Lung (tissue), 12 donors: ENCODE data around the gene OBSCN. TPM values are rescaled to one million over a fixed set of nuclear protein-coding genes. Genes with fewer than 3 reads are reported as not detected.

Source experiments
- ATAC-seq: fragments of 200-7000 bp; cut with Tn5 transposase; one replicate; pipeline ENCODE4 v1.9.1; 2020; ENCODE audit warnings: moderate number of reproducible peaks; ENCODE audit not compliant: insufficient read depth, low FRiP score
- DNase-seq, 3 donors: peaks; one replicate each; pipeline ENCODE4 v3.0.0-alpha.2; 2013 to 2017
- H3K27ac ChIP-seq, 2 donors: one replicate each; pipeline ENCODE4 v1.5.1; 2013; ENCODE audit warnings: mild to moderate bottlenecking in 2 of 2, moderate library complexity in 2 of 2, control low read depth in 1 of 2, inconsistent platforms in 1 of 2, low read depth in 1 of 2, low read length in 1 of 2
- H3K27me3 ChIP-seq, 3 donors: one replicate each; pipeline ENCODE4 v1.5.1; 2013; ENCODE audit warnings: low read length in 2 of 3; ENCODE audit not compliant: control insufficient read depth in 3 of 3, insufficient read depth in 3 of 3
- H3K36me3 ChIP-seq, 4 donors: one replicate each; pipeline ENCODE4 v1.5.1; 2013; ENCODE audit warnings: low read length in 4 of 4, mild to moderate bottlenecking in 1 of 4, moderate library complexity in 1 of 4; ENCODE audit not compliant: control insufficient read depth in 4 of 4, insufficient read depth in 4 of 4
- H3K4me1 ChIP-seq, 5 donors: one replicate each; pipeline ENCODE4 v1.5.1; 2013; ENCODE audit warnings: low read length in 5 of 5, mild to moderate bottlenecking in 2 of 5, moderate library complexity in 1 of 5; ENCODE audit not compliant: control insufficient read depth in 5 of 5, insufficient read depth in 5 of 5
- H3K4me3 ChIP-seq: one replicate; pipeline ENCODE4 v1.5.1; 2013; ENCODE audit warnings: mild to moderate bottlenecking, control low read depth, moderate library complexity
- H3K9ac ChIP-seq, 2 donors: one replicate each; pipeline ENCODE4 v1.5.1; 2013; ENCODE audit warnings: low read length in 2 of 2, control low read depth in 1 of 2; ENCODE audit not compliant: insufficient read depth in 1 of 2
- H3K9me3 ChIP-seq, 4 donors: one replicate each; pipeline ENCODE4 v1.5.1; 2013; ENCODE audit warnings: low read length in 3 of 4, mild to moderate bottlenecking in 1 of 4, moderate library complexity in 1 of 4; ENCODE audit not compliant: control insufficient read depth in 4 of 4, insufficient read depth in 3 of 4
- WGBS, 2 donors: extraction: QIAGEN DNeasy Blood & Tissue Kit; methylation state at CpG; one replicate each; pipeline ENCODE4 v1.1.7; 2013; 5-methylcytosine and 5-hydroxymethylcytosine counted together
- polyA plus RNA-seq, 2 donors: library from polyadenylated mRNA; stranded (reverse); fragments of 200-250 nt; gene quantifications; one replicate each; pipeline ENCODE4 v1.2.1, GENCODE V29; 2013
- total RNA-seq, 2 donors: library from RNA; depleted of rRNA in 1 of 2; stranded (reverse); fragments of >200 nt in 1 of 2; gene quantifications; one replicate each; pipeline ENCODE4 v1.2.1, GENCODE V29; 2014 to 2021
- TF ChIP-seq, protein P1 (sequence below): IDR thresholded peaks from 2 replicates; pipeline ENCODE4 v1.5.1; 2012; ENCODE audit warnings: mild to moderate bottlenecking; ENCODE audit errors: control extremely low read depth, extremely low read depth
- donor health status: control.
- donor health status: control.
- donor health status: Bipolar disorder and iron deficiency.
- donor health status: healthy.
- donor health status: DM: yes; HTN: yes; CAD: no.

OBSCN gene
- total and polyA plus RNA-seq, 4 donors, result 5.1 to 47.3 (median 25.4) TPM

DNA sequence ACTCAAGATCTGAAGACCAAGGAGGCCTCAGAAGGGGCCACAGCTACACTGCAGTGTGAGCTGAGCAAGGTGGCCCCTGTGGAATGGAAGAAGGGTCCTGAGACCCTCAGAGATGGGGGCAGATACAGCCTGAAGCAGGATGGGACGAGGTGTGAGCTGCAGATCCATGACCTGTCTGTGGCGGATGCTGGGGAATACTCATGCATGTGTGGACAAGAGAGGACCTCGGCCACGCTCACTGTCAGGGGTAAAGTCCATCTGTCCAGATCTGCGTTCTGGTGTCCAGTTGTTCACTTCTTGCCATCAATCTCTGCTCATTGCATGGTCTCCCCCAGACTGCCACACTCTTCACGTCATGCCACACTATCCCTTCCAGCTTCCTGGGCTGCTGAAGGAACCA is 90.6 kb downstream of the OBSCN start:
- DNase-seq, result no peak
- Histone ChIP-seq H3K9ac (no peak overlapping the region), H3K4me3 (no peak overlapping the region), H3K36me3 (peaks cover 0 to 42% (median 26%) of the 10 kb centered on the region in 4 donors), H3K4me1 (no peaks in the 10 kb centered on the region), H3K27ac (no peak overlapping the region), H3K9me3 (peaks cover 0 to 18% (median 8%) of the 10 kb centered on the region in 4 donors), H3K27me3 (no peaks in the 10 kb centered on the region)
- 77 to 93% methylated on average over 6 of the region's 6 CpGs for WGBS, 2 donors
- no peak for ATAC-seq
- TF ChIP-seq, protein P1, sequence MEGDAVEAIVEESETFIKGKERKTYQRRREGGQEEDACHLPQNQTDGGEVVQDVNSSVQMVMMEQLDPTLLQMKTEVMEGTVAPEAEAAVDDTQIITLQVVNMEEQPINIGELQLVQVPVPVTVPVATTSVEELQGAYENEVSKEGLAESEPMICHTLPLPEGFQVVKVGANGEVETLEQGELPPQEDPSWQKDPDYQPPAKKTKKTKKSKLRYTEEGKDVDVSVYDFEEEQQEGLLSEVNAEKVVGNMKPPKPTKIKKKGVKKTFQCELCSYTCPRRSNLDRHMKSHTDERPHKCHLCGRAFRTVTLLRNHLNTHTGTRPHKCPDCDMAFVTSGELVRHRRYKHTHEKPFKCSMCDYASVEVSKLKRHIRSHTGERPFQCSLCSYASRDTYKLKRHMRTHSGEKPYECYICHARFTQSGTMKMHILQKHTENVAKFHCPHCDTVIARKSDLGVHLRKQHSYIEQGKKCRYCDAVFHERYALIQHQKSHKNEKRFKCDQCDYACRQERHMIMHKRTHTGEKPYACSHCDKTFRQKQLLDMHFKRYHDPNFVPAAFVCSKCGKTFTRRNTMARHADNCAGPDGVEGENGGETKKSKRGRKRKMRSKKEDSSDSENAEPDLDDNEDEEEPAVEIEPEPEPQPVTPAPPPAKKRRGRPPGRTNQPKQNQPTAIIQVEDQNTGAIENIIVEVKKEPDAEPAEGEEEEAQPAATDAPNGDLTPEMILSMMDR, result no peak

DNA sequence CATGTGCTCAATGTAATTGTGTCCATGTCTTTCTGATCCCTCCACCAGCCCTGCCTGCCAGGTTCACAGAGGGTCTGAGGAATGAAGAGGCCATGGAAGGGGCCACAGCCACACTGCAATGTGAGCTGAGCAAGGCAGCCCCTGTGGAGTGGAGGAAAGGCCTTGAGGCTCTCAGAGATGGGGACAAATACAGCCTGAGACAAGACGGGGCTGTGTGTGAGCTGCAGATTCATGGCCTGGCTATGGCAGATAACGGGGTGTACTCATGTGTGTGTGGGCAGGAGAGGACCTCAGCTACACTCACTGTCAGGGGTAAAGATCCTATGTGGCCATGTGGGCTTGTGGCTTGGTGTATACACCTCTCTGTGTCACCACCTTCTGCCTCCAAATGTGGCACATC is 91.4 kb downstream of the OBSCN start:
- TF ChIP-seq, protein P1, result no peak
- Histone ChIP-seq H3K27me3 (no peaks in the 10 kb centered on the region), H3K9me3 (peaks cover 0 to 18% (median 8%) of the 10 kb centered on the region in 4 donors), H3K4me3 (no peak overlapping the region), H3K9ac (no peak overlapping the region), H3K36me3 (peaks cover 0 to 39% (median 24%) of the 10 kb centered on the region in 4 donors), H3K27ac (no peak overlapping the region), H3K4me1 (no peaks in the 10 kb centered on the region)
- no peak for DNase-seq
- 94 to 97% methylated on average over 2 of the region's 2 CpGs for WGBS, 2 donors
- ATAC-seq, result no peak

DNA sequence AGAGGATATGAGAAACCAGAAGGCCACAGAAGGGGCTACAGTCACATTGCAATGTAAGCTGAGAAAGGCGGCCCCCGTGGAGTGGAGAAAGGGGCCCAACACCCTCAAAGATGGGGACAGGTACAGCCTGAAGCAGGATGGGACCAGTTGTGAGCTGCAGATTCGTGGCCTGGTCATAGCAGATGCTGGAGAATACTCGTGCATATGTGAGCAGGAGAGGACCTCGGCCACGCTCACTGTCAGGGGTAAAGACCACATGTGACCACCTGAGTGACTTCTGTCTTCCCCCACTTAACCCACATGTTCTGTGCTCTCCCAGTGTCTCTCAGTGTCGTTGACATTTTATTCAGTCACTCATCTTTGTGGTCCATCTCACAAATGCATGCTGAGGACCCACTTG is 92.1 kb downstream of the OBSCN start:
- Histone ChIP-seq H3K4me1 (no peaks in the 10 kb centered on the region), H3K9me3 (peaks cover 0 to 18% (median 8%) of the 10 kb centered on the region in 4 donors), H3K27ac (no peak overlapping the region), H3K4me3 (no peak overlapping the region), H3K36me3 (peaks cover 0 to 36% (median 23%) of the 10 kb centered on the region in 4 donors), H3K27me3 (no peaks in the 10 kb centered on the region), H3K9ac (no peak overlapping the region)
- DNase-seq (no peak), ATAC-seq (no peak)
- 93% methylated on average over 7 of the region's 7 CpGs for WGBS, 2 donors
- TF ChIP-seq, protein P1, result no peak

DNA sequence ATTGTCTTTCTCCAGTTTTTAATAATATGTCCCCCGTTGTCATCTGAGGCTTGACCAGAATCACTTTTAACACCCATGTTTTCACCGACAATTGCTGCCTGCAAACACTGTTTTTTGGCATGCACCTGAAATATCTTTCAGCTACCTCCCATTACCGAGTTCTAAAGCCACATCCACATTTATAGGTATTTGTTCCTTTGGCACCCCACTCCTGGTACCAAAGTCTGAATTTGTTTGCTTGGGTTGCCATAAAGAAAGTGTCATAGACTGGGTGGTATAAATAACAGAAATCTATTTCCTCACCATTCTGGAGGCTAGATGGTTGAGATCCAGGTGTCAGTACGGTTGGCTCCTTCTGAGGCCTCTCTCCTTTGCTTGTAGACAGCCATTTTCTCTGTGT is 94.2 kb downstream of the OBSCN start:
- no peak for ATAC-seq
- Histone ChIP-seq H3K4me1 (no peaks in the 10 kb centered on the region), H3K9ac (no peak overlapping the region), H3K27me3 (no peaks in the 10 kb centered on the region), H3K4me3 (no peak overlapping the region), H3K27ac (no peak overlapping the region), H3K9me3 (peaks cover 0 to 18% (median 8%) of the 10 kb centered on the region in 4 donors), H3K36me3 (peaks cover 0 to 36% (median 22%) of the 10 kb centered on the region in 4 donors)
- 94% methylated on average over 4 of the region's 4 CpGs for WGBS, 2 donors
- TF ChIP-seq, protein P1, result no peak
- DNase-seq, result no peak
